Effector CD8-positive, alpha-beta T cell (primary cell): ENCODE results near the gene GJD4.

Experiments used
- DNase-seq: peaks from one replicate; lab custom pipeline; 2025; lab: John Stamatoyannopoulos, UW

GJD4 gene

GRCh38 chr10:35657621-35658020 is 52.5 kb downstream of the GJD4 start:
- DNase-seq, result no peak
